ENCODE measurements around the gene PTPRN2. TPM values are rescaled to one million over a fixed set of nuclear protein-coding genes. Genes with fewer than 3 reads are reported as not detected.

Gene PTPRN2
- total RNA-seq, 2 experiments from 2014 or later = 7.0 to 7.2 TPM

DNA sequence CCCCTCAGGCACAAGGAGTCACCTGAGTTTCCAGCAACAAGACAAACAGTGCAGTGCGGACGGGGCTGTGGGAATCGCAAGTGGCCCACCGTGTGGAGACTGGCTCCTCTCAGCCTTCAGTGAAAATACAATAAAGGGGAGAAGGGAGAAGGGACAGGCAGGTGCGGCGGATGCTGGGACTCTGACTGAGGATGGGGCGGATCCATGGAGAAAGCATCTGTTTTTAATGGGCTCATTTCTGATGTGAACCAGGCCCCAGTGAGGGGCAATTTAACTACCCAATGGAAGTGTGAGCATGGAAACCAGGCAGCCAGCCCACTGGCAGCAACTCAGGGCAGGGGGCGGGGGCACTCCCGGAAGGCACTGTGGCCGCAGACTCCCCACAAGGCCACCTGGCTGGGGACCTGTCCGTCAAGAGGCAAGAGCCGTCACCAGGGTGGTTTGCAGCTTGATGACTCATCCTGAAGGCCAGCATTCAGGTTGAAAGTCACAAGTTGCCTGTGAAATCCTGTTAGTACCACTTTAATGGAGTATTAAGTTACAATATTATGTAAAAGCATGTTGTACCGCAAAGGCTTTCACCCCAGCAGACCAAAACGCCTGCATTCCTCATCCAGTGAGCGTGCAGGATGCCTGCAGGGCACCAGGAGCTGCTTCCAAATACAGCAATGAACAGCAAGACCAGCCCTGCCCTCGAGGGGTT, 476.4 kb downstream of the PTPRN2 start:
- Mint-ChIP-seq H3K4me1 (ENCODE audit: low read depth) (no peaks in the 10 kb centered on the region), H3K36me3 (ENCODE audit: low read depth) (no peaks in the 10 kb centered on the region), H3K27ac (no peak overlapping the region), H3K27me3 (ENCODE audit: low read depth) (no peaks in the 10 kb centered on the region), H3K9me3 (ENCODE audit: insufficient read depth) (peaks cover 11% of the 10 kb centered on the region), H3K4me3 (no peak overlapping the region)
- POLR2A ChIA-PET = no interaction called here
- CTCF ChIA-PET = no interaction called here
- ATAC-seq (no peak), DNase-seq (no peak)

DNA sequence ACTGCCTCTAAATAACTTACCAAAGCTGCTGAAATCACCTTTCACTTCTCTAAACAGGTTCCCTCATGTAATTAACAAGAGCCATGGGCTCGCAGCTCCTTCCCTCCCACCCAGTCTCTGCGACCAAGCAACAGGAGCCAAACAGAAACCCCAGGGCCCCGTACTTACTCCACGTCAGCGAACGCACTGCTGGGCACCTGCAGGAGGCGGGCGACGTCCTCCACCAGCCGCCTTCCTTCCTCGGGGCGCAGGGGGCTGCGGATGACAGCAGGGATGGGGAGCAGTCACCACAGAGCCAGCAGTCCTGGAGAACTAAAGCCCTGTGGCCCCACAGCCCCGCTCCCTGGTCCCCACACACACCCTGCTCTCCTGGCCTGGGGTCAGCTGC, 477.0 kb downstream of the PTPRN2 start:
- ATAC-seq = no peak
- CTCF ChIA-PET = no interaction called here
- no peak overlapping the region for H3K4me3 Mint-ChIP-seq
- H3K9me3 Mint-ChIP-seq (ENCODE audit: insufficient read depth) = peaks cover 11% of the 10 kb centered on the region
- no peaks in the 10 kb centered on the region for H3K27me3 Mint-ChIP-seq (ENCODE audit: low read depth)
- no peaks in the 10 kb centered on the region for H3K36me3 Mint-ChIP-seq (ENCODE audit: low read depth)
- H3K27ac Mint-ChIP-seq = no peak overlapping the region
- POLR2A ChIA-PET = no interaction called here
- no peaks in the 10 kb centered on the region for H3K4me1 Mint-ChIP-seq (ENCODE audit: low read depth)
- DNase-seq = no peak

DNA sequence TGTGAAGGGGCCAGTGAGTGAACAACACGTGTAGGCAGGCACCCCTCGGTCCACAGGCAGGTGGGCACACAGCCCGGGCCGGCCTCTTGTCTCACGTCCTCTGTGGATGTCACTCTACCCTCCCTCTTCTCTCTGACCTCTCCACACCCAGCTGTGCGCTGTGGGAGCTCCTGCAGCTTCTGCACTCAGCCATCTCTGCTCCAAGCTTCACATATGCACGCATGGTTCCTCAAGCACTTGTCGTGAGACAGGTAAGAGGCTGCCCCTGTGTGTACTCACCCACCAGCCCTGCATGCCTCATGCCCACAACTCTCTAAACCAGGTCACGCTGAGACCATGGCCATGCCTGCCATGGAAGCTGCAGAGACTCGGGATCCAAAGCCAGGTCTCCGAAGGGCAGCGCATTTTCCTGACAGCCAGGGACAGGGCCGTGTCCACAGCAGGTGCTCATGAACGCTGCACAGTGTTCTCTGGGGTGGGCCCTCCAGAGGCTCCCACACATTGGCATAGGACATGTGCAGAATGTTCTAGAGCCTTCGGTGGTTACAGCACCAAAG, 477.5 kb downstream of the PTPRN2 start:
- H3K9me3 Mint-ChIP-seq (ENCODE audit: insufficient read depth) = peaks cover 10% of the 10 kb centered on the region
- no peaks in the 10 kb centered on the region for H3K27me3 Mint-ChIP-seq (ENCODE audit: low read depth)
- POLR2A ChIA-PET = no interaction called here
- CTCF ChIA-PET = no interaction called here
- no peaks in the 10 kb centered on the region for H3K36me3 Mint-ChIP-seq (ENCODE audit: low read depth)
- ATAC-seq (no peak), DNase-seq (no peak)
- H3K4me1 Mint-ChIP-seq (ENCODE audit: low read depth) = no peaks in the 10 kb centered on the region
- no peak overlapping the region for H3K27ac Mint-ChIP-seq
- no peak overlapping the region for H3K4me3 Mint-ChIP-seq

DNA sequence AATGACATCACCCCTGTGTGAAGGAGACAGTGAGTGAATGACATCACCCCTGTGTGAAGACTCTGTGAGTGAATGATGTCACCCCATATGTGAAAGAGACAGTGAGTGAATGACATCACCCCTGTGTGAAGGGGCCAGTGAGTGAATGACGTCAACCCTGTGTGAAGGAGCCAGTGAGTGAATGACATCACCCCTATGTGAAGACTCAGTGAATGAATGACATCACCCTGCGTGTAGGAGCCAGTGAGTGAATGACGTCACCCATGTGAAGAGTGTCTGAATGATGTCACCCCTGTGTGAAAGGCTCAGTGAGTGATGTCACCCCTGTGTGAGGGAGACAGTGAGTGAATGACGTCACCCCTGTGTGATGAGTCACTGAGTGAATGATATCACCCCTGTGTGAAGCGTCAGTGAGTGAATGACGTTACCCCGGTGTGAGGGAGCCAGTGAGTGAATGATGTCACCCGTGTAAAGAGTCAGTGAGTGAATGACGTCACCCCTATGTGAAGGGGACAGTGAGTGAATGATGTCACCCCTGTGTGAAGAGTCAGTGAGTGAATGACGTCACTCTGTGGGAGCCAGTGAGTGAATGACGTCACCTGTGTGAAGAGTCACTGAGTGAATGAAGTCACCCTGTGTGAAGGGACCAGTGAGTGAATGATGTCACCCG, 478.1 kb downstream of the PTPRN2 start:
- Mint-ChIP-seq H3K27me3 (ENCODE audit: low read depth) (no peaks in the 10 kb centered on the region), H3K27ac (no peak overlapping the region), H3K4me3 (no peak overlapping the region), H3K9me3 (ENCODE audit: insufficient read depth) (peaks cover 6% of the 10 kb centered on the region), H3K36me3 (ENCODE audit: low read depth) (no peaks in the 10 kb centered on the region), H3K4me1 (ENCODE audit: low read depth) (no peaks in the 10 kb centered on the region)
- DNase-seq (no peak), ATAC-seq (no peak)
- ChIA-PET POLR2A (no interaction called here), CTCF (no interaction called here)

DNA sequence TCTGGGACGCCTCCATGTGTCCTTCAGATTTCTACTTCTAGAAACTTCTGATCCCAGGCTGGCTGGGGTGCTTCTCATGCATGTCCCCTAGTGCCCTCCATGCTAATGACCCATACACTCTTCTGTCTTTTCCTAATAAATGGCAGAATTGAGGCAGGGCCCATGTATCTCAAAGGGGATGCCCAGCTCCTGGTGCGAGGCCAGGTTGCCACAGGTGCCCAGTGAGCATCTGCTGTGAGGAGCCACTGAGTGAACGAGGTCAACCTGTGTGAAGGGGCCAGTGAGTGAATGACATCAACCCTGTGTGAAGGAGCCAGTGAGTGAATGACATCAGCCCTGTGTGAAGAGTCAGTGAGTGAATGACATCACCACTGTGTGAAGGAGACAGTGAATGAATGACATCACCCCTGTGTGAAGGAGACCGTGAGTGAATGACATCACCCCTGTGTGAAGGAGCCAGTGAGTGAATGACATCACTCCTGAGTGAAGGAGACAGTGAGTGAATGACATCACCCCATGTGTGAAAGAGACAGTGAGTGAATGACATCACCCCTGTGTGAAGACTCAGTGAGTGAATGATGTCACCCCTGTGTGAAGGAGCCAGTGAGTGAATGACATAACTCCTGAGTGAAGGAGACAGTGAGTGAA, 478.9 kb downstream of the PTPRN2 start:
- CTCF ChIA-PET = no interaction called here
- DNase-seq (no peak), ATAC-seq (no peak)
- Mint-ChIP-seq H3K27me3 (ENCODE audit: low read depth) (no peaks in the 10 kb centered on the region), H3K27ac (no peak overlapping the region), H3K9me3 (ENCODE audit: insufficient read depth) (peaks cover 6% of the 10 kb centered on the region), H3K36me3 (ENCODE audit: low read depth) (no peaks in the 10 kb centered on the region), H3K4me3 (no peak overlapping the region), H3K4me1 (ENCODE audit: low read depth) (no peaks in the 10 kb centered on the region)
- POLR2A ChIA-PET = no interaction called here

DNA sequence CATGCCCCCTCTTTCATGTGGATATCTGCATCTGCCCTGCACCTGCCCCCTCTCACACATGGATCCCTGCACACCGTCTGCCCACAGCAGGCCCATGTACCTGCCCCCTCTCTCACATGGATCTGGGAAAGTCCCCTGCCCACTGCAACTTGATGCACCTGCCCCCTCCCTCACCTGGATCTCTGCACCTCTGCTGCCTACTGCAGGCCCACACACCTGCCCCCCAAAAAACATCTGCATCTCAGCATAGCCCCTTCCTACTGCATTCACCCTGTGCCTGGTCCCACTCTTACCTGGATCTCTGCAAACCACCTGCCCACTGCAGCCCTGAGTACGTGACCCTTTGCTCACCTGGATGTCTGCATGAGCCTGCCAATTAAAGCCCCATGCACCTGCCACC, 479.8 kb downstream of the PTPRN2 start:
- no peaks in the 10 kb centered on the region for H3K4me1 Mint-ChIP-seq (ENCODE audit: low read depth)

DNA sequence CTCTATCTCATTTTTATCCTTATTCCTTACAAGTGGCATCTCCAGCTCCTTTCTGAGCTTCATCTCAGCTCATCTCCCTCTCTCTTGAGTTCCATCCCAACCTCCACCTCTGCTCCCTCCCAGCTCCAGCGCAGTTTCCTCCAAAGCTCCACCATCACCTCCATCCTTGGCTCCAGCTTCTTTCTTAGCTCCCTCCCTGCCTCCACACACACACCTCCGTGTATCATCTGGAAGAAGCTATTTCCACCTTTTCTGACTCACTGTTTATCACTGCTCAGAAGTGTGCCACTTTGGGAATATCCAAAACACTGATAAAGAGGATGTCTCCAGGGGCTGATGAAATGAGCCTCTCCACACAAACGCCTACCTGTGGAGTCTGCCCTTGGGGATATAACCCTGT, 481.4 kb downstream of the PTPRN2 start:
- Mint-ChIP-seq H3K9me3 (ENCODE audit: insufficient read depth) (no peaks in the 10 kb centered on the region), H3K27me3 (ENCODE audit: low read depth) (no peaks in the 10 kb centered on the region), H3K4me3 (no peak overlapping the region), H3K4me1 (ENCODE audit: low read depth) (no peaks in the 10 kb centered on the region), H3K27ac (no peak overlapping the region), H3K36me3 (ENCODE audit: low read depth) (no peaks in the 10 kb centered on the region)
- CTCF ChIA-PET = no interaction called here
- POLR2A ChIA-PET = no interaction called here
- ATAC-seq (no peak), DNase-seq (no peak)

More for the DNA sequence above, 479.8 kb downstream of the PTPRN2 start:
- Mint-ChIP-seq H3K9me3 (ENCODE audit: insufficient read depth) (no peaks in the 10 kb centered on the region), H3K27me3 (ENCODE audit: low read depth) (no peaks in the 10 kb centered on the region), H3K27ac (no peak overlapping the region), H3K36me3 (ENCODE audit: low read depth) (no peaks in the 10 kb centered on the region), H3K4me3 (no peak overlapping the region)
- POLR2A ChIA-PET = no interaction called here
- DNase-seq (no peak), ATAC-seq (no peak)
- CTCF ChIA-PET = no interaction called here

DNA sequence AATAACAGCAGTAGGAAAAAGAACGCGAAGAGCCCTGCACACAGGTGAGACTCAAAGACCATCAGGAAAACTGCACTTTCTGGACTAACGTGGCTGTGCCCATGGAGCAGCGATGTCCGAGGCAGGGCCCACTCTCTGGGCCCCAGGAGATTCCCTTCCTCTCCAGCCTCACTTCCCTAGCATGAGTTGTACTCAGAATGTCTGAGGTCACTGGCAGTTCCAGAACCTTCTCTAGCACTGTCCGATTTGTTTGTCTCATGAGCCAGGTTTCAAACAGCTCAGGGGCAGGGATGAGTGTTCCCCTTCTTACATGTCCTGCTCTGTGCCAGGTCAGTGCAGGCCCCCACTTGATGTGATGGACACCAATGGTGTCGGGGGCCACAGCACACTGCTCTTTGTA, 484.2 kb downstream of the PTPRN2 start:
- CTCF ChIA-PET = no interaction called here
- Mint-ChIP-seq H3K27ac (no peak overlapping the region), H3K9me3 (ENCODE audit: insufficient read depth) (no peaks in the 10 kb centered on the region), H3K4me3 (no peak overlapping the region), H3K27me3 (ENCODE audit: low read depth) (no peaks in the 10 kb centered on the region), H3K4me1 (ENCODE audit: low read depth) (no peaks in the 10 kb centered on the region), H3K36me3 (ENCODE audit: low read depth) (no peaks in the 10 kb centered on the region)
- DNase-seq (no peak), ATAC-seq (no peak)
- POLR2A ChIA-PET = no interaction called here

DNA sequence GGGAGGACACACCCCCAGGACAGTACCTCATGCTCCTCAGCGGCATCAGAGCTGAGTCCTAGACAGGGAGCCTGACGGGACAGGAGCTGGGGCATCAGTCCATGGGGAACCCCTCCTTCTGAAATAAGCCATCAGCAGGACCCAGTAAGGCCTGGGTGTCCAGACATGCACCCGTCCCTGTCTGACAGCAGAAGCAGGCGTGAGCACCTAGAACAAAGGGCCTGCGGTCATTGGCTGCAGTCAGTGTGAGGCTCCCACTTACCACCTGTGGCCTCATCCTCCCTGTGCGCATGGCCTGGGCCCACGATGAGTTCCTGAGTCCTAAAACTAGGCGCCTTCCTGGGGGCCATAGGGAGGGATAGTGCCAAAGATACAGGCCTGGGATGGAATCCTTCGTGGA, 484.7 kb downstream of the PTPRN2 start:
- Mint-ChIP-seq H3K9me3 (ENCODE audit: insufficient read depth) (no peaks in the 10 kb centered on the region), H3K27me3 (ENCODE audit: low read depth) (no peaks in the 10 kb centered on the region), H3K27ac (no peak overlapping the region), H3K4me1 (ENCODE audit: low read depth) (no peaks in the 10 kb centered on the region), H3K4me3 (no peak overlapping the region), H3K36me3 (ENCODE audit: low read depth) (no peaks in the 10 kb centered on the region)
- no peak for DNase-seq
- ChIA-PET CTCF (no interaction called here), POLR2A (no interaction called here)
- no peak for ATAC-seq

DNA sequence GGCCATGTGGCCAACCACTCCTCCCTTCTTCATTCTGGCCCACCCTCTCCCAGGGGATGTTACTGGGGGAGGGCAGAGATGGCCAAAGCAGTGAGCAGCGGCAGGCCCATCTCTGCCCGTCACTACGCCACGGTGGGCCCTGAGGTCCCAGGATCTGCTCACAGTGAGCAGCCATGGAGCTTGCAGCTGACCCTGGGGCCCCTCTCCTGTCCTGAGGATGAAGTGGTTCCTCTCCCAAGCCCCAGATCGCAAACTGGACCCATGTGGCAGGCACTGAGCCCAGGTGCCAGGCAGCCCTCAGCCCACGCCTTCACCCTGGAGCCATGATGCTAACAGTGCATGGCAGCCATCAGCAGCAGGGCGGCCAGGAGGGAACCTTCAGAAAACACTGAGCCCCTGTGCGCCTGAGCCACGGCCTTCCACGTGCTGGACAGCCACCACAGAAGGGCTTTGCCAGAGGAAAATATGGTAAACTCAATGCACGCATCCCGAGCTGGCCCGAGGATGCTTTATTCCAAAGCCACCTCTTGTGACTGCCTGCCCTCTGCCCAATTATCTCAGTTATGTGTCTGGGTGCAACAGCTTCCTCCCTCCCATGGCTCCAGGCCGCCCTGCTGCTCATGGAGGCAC, 485.7 kb downstream of the PTPRN2 start:
- no peak for DNase-seq
- ATAC-seq = no peak
- ChIA-PET POLR2A (no interaction called here), CTCF (no interaction called here)
- Mint-ChIP-seq H3K36me3 (ENCODE audit: low read depth) (no peaks in the 10 kb centered on the region), H3K27me3 (ENCODE audit: low read depth) (no peaks in the 10 kb centered on the region), H3K4me3 (no peak overlapping the region), H3K27ac (no peak overlapping the region), H3K9me3 (ENCODE audit: insufficient read depth) (no peaks in the 10 kb centered on the region), H3K4me1 (ENCODE audit: low read depth) (no peaks in the 10 kb centered on the region)

DNA sequence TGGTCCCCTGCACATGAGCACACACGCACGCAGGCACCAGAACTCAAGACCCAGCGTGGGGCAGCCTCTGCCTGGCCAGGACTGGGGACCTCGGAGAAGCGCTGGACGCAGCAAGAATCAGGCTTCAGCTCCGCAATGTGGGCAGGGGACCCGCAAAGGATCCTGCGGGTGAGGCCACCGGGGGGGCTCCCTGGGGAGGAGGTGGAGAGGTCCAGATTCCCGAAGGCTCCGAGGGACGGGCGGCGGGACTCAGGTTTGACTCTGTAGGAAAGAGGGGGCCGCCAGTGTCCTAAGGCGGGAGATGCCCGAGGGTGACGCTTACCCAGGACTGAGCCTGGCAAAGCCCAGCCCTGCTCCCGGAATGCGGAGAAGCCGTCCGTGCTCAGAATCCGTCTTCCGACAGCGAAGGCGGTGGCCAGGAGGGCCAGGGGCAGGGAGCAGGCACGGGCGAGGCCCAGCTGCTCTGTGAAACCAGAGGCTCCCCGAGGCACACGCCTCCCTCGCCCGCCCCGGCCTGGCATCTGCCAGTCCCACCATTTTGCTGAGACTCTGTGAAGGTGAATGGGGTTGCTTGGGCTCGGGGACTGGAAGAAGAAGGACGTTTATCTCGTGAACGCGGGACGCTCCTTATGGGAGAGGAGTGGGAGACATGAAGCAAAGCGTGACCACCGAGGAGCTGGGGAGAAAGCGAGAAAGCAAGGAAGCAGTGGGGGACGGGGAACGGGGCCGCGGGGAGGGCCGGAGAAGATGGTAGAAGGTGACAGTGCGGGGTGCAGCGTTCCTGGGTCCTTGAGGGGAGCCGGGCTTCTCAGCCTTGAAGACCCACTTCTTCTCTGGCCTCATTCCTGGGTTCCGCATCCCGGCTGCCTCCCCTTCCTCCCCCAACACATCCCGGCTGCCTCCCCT, 489.2 kb downstream of the PTPRN2 start:
- H3K9me3 Mint-ChIP-seq (ENCODE audit: insufficient read depth) = no peaks in the 10 kb centered on the region

More for the DNA sequence above, 489.2 kb downstream of the PTPRN2 start:
- no peak overlapping the region for H3K27ac Mint-ChIP-seq
- ChIA-PET CTCF (no interaction called here), POLR2A (no interaction called here)
- no peaks in the 10 kb centered on the region for H3K4me1 Mint-ChIP-seq (ENCODE audit: low read depth)
- no peak for ATAC-seq
- H3K4me3 Mint-ChIP-seq = no peak overlapping the region
- no peaks in the 10 kb centered on the region for H3K36me3 Mint-ChIP-seq (ENCODE audit: low read depth)
- H3K27me3 Mint-ChIP-seq (ENCODE audit: low read depth) = no peaks in the 10 kb centered on the region
- DNase-seq = no peak

Measured in activated CD8-positive, alpha-beta T cell treated with anti-CD3 and anti-CD28 coated beads, Interleukin-2, amount 10 ng/mL, durations not matched to agents 7 days and 5 days (primary cell).